MCF 10A (cell line): ENCODE data around the gene CROCC2. TPM values are rescaled to one million over a fixed set of nuclear protein-coding genes. Genes with fewer than 3 reads are reported as not detected.

ENCODE experiments used
- BruUV-seq: library from RNA; stranded (reverse); fragments of 400-500 nt; replicated peaks from 2 replicates; lab custom pipeline; 2021; lab: Mats Ljungman, UMichigan
- CTCF ChIA-PET: fragments of 300-600 bp; sonication (Branson Sonifier 250); formaldehyde crosslinking; extraction: SDS; loops from one replicate; lab custom pipeline; 2021; ENCODE audit warnings: antibody characterized with exemption, inconsistent platforms; lab: Yijun Ruan, JAX
- POLR2A ChIA-PET: fragments of 300-600, 350-650 bp; sonication (Branson Sonifier 250); formaldehyde crosslinking; extraction: SDS; loops from one replicate; lab custom pipeline; 2020; ENCODE audit warnings: antibody characterized with exemption, inconsistent platforms; lab: Yijun Ruan, JAX
- DNase-seq: peaks from one replicate; pipeline ENCODE4 v3.0.0-alpha.2; 2018; ENCODE audit not compliant: unreplicated experiment
- H3K27ac Mint-ChIP-seq: one replicate; pipeline ENCODE4 v1.8.0; 2022; ENCODE audit warnings: mild to moderate bottlenecking, low read depth, mixed read lengths; ENCODE audit not compliant: unreplicated experiment
- H3K27me3 Mint-ChIP-seq: one replicate; pipeline ENCODE4 v1.8.0; 2022; ENCODE audit warnings: mixed read lengths; ENCODE audit not compliant: insufficient read depth, unreplicated experiment
- H3K36me3 Mint-ChIP-seq: one replicate; pipeline ENCODE4 v1.8.0; 2022; ENCODE audit warnings: mild to moderate bottlenecking, moderate library complexity, mixed read lengths; ENCODE audit not compliant: insufficient read depth, unreplicated experiment
- H3K4me1 Mint-ChIP-seq: one replicate; pipeline ENCODE4 v1.8.0; 2022; ENCODE audit warnings: mixed read lengths; ENCODE audit not compliant: insufficient read depth, unreplicated experiment
- H3K4me3 Mint-ChIP-seq: one replicate; pipeline ENCODE4 v1.8.0; 2022; ENCODE audit warnings: mild to moderate bottlenecking, moderate library complexity, mixed read lengths; ENCODE audit not compliant: unreplicated experiment
- H3K9me3 Mint-ChIP-seq: one replicate; pipeline ENCODE4 v1.8.0; 2022; ENCODE audit warnings: mixed read lengths; ENCODE audit not compliant: unreplicated experiment
- CTCF ChIP-seq: fragments of 200-600 bp; IDR thresholded peaks from one replicate; pipeline ENCODE4 v1.8.0; 2022; ENCODE audit warnings: antibody characterized with exemption, mild to moderate bottlenecking; ENCODE audit not compliant: unreplicated experiment
- intact Hi-C: fragments of 100-400 bp; cut with micrococcal nuclease; formaldehyde crosslinking; loops from 2 replicates; pipeline ENCODE4 v1.14.1; 2022
- total RNA-seq: library from RNA; stranded (reverse); gene quantifications from 2 replicates; pipeline ENCODE4 v1.2.3, GENCODE V29; 2022

Gene CROCC2
- total RNA-seq, 1 experiment from 2014 or later = not detected

- intact Hi-C loops = no loop called here
- POLR2A ChIA-PET = no interaction called here
- Mint-ChIP-seq H3K9me3 (no peaks in the 10 kb centered on the region), H3K36me3 (no peaks in the 10 kb centered on the region), H3K27me3 (no peaks in the 10 kb centered on the region), H3K27ac (no peak overlapping the region), H3K4me1 (peaks cover 5% of the 10 kb centered on the region), H3K4me3 (no peak overlapping the region)
- CTCF ChIA-PET = interaction anchor here (1.2 kb wide), 1 partner anchor 99 kb away, joined by 3 read pairs; no protein-coding TSS in a partner anchor
- TF ChIP-seq CTCF = no peak
- DNase-seq = no peak
- BruUV-seq = no TSS peak
Measured at GRCh38 chr2:240891492-240892340, 14.4 kb upstream of the CROCC2 start.

GRCh38 chr2:240892356-240892755, 13.8 kb upstream of the CROCC2 start:
- H3K36me3 Mint-ChIP-seq = no peaks in the 10 kb centered on the region
- H3K4me1 Mint-ChIP-seq = peaks cover 6% of the 10 kb centered on the region
- no peak for TF ChIP-seq CTCF
- no peak overlapping the region for H3K27ac Mint-ChIP-seq
- intact Hi-C loops = no loop called here
- H3K27me3 Mint-ChIP-seq = no peaks in the 10 kb centered on the region
- H3K9me3 Mint-ChIP-seq = no peaks in the 10 kb centered on the region
- CTCF ChIA-PET = no interaction called here
- no peak for DNase-seq
- POLR2A ChIA-PET = no interaction called here
- BruUV-seq = no TSS peak
- H3K4me3 Mint-ChIP-seq = no peak overlapping the region

GRCh38 chr2:240892925-240893324, 13.2 kb upstream of the CROCC2 start:
- CTCF ChIA-PET = no interaction called here
- H3K27me3 Mint-ChIP-seq = no peaks in the 10 kb centered on the region
- no peak for TF ChIP-seq CTCF
- H3K9me3 Mint-ChIP-seq = no peaks in the 10 kb centered on the region
- peaks cover 11% of the 10 kb centered on the region for H3K4me1 Mint-ChIP-seq
- no TSS peak for BruUV-seq
- DNase-seq = no peak
- no peak overlapping the region for H3K4me3 Mint-ChIP-seq
- POLR2A ChIA-PET = no interaction called here
- H3K36me3 Mint-ChIP-seq = no peaks in the 10 kb centered on the region
- intact Hi-C loops = no loop called here
- H3K27ac Mint-ChIP-seq = no peak overlapping the region

- no peak overlapping the region for H3K27ac Mint-ChIP-seq
- no peaks in the 10 kb centered on the region for H3K36me3 Mint-ChIP-seq
- DNase-seq = peak; percentile 77
- intact Hi-C loops = no loop called here
- no TSS peak for BruUV-seq
- TF ChIP-seq CTCF = no peak
- H3K4me1 Mint-ChIP-seq = peaks cover 13% of the 10 kb centered on the region
- no peaks in the 10 kb centered on the region for H3K27me3 Mint-ChIP-seq
- ChIA-PET CTCF (no interaction called here), POLR2A (no interaction called here)
- no peak overlapping the region for H3K4me3 Mint-ChIP-seq
- H3K9me3 Mint-ChIP-seq = no peaks in the 10 kb centered on the region
Measured at GRCh38 chr2:240893363-240893844, 12.7 kb upstream of the CROCC2 start.
